ENCODE measurements around the gene HSPG2.

GRCh38 chr1:21903638-21904453 lies 33.3 kb downstream of the HSPG2 start:
- TF ChIP-seq CTCF (conservative IDR thresholded peaks at IDR 0.05; ENCODE audit: low read depth, low read length): no peak
- no peak for TF ChIP-seq EZH2 (IDR thresholded peaks at IDR 0.05; ENCODE audit: low read length, unreplicated experiment)

Data from PC-3 (cell line).